ENCODE measurements around the gene CPNE8.

DNA sequence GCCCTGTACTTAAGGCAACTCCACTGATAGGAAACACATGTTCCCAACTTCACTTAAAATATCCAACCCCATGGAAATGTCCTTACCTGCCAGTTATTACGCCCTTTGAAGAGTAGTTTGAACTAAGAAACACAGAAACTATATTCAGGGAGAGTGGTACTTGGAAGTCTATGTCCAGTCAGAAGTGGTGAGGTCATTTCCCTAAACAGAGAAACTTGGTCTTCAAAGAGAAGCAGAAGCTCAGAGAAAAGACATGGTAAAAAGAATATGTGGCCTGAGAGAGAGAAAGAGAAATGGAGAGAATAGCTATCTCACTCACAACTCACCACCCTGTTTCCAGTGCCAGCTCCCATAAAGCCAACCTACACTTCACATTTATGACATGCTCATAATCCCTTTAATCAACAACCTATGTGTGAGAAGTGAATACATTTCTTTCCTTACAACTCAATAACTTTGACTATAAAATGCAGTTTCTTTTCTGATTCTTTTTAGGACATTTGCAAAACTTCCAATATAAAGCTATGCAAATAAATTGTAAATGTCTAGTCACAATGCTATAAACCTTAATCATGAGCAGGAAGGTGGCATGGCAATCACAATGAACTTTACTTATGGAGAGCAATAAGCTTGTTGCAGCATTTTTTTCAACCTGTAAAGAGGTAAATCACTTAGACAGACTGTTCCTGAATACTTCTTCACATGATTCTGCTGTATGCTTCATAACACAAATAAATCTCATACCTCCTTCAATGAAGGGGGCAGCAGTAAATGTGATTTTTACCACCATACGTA lies 67.1 kb downstream of the CPNE8 start:
- TF ChIP-seq, protein P1, sequence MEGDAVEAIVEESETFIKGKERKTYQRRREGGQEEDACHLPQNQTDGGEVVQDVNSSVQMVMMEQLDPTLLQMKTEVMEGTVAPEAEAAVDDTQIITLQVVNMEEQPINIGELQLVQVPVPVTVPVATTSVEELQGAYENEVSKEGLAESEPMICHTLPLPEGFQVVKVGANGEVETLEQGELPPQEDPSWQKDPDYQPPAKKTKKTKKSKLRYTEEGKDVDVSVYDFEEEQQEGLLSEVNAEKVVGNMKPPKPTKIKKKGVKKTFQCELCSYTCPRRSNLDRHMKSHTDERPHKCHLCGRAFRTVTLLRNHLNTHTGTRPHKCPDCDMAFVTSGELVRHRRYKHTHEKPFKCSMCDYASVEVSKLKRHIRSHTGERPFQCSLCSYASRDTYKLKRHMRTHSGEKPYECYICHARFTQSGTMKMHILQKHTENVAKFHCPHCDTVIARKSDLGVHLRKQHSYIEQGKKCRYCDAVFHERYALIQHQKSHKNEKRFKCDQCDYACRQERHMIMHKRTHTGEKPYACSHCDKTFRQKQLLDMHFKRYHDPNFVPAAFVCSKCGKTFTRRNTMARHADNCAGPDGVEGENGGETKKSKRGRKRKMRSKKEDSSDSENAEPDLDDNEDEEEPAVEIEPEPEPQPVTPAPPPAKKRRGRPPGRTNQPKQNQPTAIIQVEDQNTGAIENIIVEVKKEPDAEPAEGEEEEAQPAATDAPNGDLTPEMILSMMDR (IDR thresholded peaks at IDR 0.05) = no peak
- TF ChIP-seq EZH2 (IDR thresholded peaks at IDR 0.05; ENCODE audit: borderline replicate concordance, insufficient read depth, low read depth, low read length, poor library complexity, severe bottlenecking) = no peak

Measured in B cell (primary cell).